DOHH2 (cell line): ENCODE data around the gene MMP15.

Source experiments
- H3F3A ChIP-seq: fragments of 200-600 bp; sonication (generic), shearing (Covaris generic); 2 replicates; pipeline ENCODE4 v1.6.0; 2016; ENCODE audit warnings: antibody characterized with exemption, mild to moderate bottlenecking; ENCODE audit not compliant: control insufficient read depth, insufficient read depth
- H3K27ac ChIP-seq: fragments of 200-600 bp; sonication (generic); 2 replicates; pipeline ENCODE4 v1.5.1; 2014; ENCODE audit warnings: low read depth, mild to moderate bottlenecking, low read length, moderate library complexity
- H3K27me3 ChIP-seq: fragments of 200-600 bp; sonication (generic); 2 replicates; pipeline ENCODE4 v1.6.1; 2014; ENCODE audit warnings: mild to moderate bottlenecking, low read length, mixed read lengths; ENCODE audit not compliant: control insufficient read depth
- H3K36me3 ChIP-seq: fragments of 200-600 bp; sonication (generic); 2 replicates; pipeline ENCODE4 v1.6.1; 2014; ENCODE audit warnings: mild to moderate bottlenecking, low read length, moderate library complexity, mixed read lengths; ENCODE audit not compliant: control insufficient read depth
- H3K4me1 ChIP-seq: fragments of 200-600 bp; sonication (generic); 2 replicates; pipeline ENCODE4 v1.6.1; 2014; ENCODE audit warnings: mild to moderate bottlenecking, low read length, mixed read lengths; ENCODE audit not compliant: control insufficient read depth
- H3K4me2 ChIP-seq: fragments of 200-600 bp; sonication (generic); 2 replicates; pipeline ENCODE4 v1.6.0; 2014; ENCODE audit warnings: mild to moderate bottlenecking, low read length, moderate library complexity
- H3K4me3 ChIP-seq: fragments of 200-600 bp; sonication (generic); 2 replicates; pipeline ENCODE4 v1.5.1; 2014; ENCODE audit warnings: mild to moderate bottlenecking, low read length, mixed read lengths
- H3K79me2 ChIP-seq: fragments of 200-600 bp; sonication (generic); 2 replicates; pipeline ENCODE4 v1.6.1; 2014; ENCODE audit warnings: mild to moderate bottlenecking, low read length, mixed read lengths; ENCODE audit not compliant: control insufficient read depth
- H3K9me2 ChIP-seq: fragments of 200-600 bp; sonication (generic); replicated peaks from 2 replicates; pipeline ENCODE4 v1.6.1; 2014; ENCODE audit warnings: mild to moderate bottlenecking, low read length, mixed read lengths; ENCODE audit not compliant: control insufficient read depth
- H3K9me3 ChIP-seq: fragments of 200-600 bp; sonication (generic); 2 replicates; pipeline ENCODE4 v1.6.1; 2014; ENCODE audit warnings: antibody characterized with exemption, low read length, mixed read lengths; ENCODE audit not compliant: control insufficient read depth, insufficient read depth
- H4K20me1 ChIP-seq: fragments of 200-600 bp; sonication (generic); 2 replicates; pipeline ENCODE4 v1.6.0; 2014; ENCODE audit warnings: low read depth, mild to moderate bottlenecking, antibody characterized with exemption, low read length, moderate library complexity; ENCODE audit not compliant: control insufficient read depth, insufficient read depth
- CTCF ChIP-seq: fragments of 200-600 bp; sonication (generic); IDR thresholded peaks from one replicate; pipeline ENCODE4 v1.5.1; 2014; ENCODE audit warnings: antibody characterized with exemption, mild to moderate bottlenecking, low read depth, low read length; ENCODE audit not compliant: poor library complexity, severe bottlenecking
- EZH2phosphoT487 ChIP-seq: fragments of 200-600 bp; sonication (generic); IDR thresholded peaks from 2 replicates; pipeline ENCODE4 v1.6.1; 2017; ENCODE audit warnings: borderline replicate concordance, mild to moderate bottlenecking, antibody characterized with exemption, low read length, moderate library complexity, mixed read lengths

Gene MMP15

GRCh38 chr16:58013201-58013956 is 12.2 kb upstream of the MMP15 start:
- Histone ChIP-seq H4K20me1 (no peaks in the 10 kb centered on the region), H3K4me3 (no peak overlapping the region), H3F3A (no peaks in the 10 kb centered on the region)

GRCh38 chr16:58016840-58017446 is 8.6 kb upstream of the MMP15 start:
- H3K36me3 ChIP-seq: peaks cover 11% of the 10 kb centered on the region; the same call in 1 of the 2 replicates
- H3K9me2 ChIP-seq: no peaks in the 10 kb centered on the region

More at GRCh38 chr16:58013201-58013956, 12.2 kb upstream of the MMP15 start:
- Histone ChIP-seq H3K79me2 (no peaks in the 10 kb centered on the region), H3K36me3 (peaks cover 33% of the 10 kb centered on the region), H3K27me3 (no peaks in the 10 kb centered on the region), H3K9me3 (no peaks in the 10 kb centered on the region), H3K27ac (no peak overlapping the region), H3K4me2 (no peak overlapping the region), H3K9me2 (no peaks in the 10 kb centered on the region), H3K4me1 (no peaks in the 10 kb centered on the region)
- TF ChIP-seq CTCF: no peak
- no peak for TF ChIP-seq EZH2phosphoT487

GRCh38 chr16:58018803-58019202 is 6.8 kb upstream of the MMP15 start:
- Histone ChIP-seq H3K27me3 (no peaks in the 10 kb centered on the region), H3K4me3 (no peak overlapping the region), H3K27ac (no peak overlapping the region), H3K9me3 (no peaks in the 10 kb centered on the region), H3K4me1 (peaks cover 15% of the 10 kb centered on the region), H3K4me2 (no peak overlapping the region), H3K79me2 (no peaks in the 10 kb centered on the region), H3F3A (peaks cover 6% of the 10 kb centered on the region; the same call in 1 of the 2 replicates), H4K20me1 (no peaks in the 10 kb centered on the region), H3K36me3 (no peaks in the 10 kb centered on the region), H3K9me2 (no peaks in the 10 kb centered on the region)
- no peak for TF ChIP-seq EZH2phosphoT487
- TF ChIP-seq CTCF: no peak

More at GRCh38 chr16:58016840-58017446, 8.6 kb upstream of the MMP15 start:
- H3K27ac ChIP-seq: no peak overlapping the region
- peaks cover 6% of the 10 kb centered on the region; the same call in 1 of the 2 replicates for H3F3A ChIP-seq
- peaks cover 15% of the 10 kb centered on the region for H3K4me1 ChIP-seq
- H3K4me2 ChIP-seq: no peak overlapping the region
- H3K79me2 ChIP-seq: no peaks in the 10 kb centered on the region
- H3K9me3 ChIP-seq: no peaks in the 10 kb centered on the region
- no peak overlapping the region for H3K4me3 ChIP-seq
- no peaks in the 10 kb centered on the region for H4K20me1 ChIP-seq
- H3K27me3 ChIP-seq: no peaks in the 10 kb centered on the region
- TF ChIP-seq EZH2phosphoT487: no peak
- no peak for TF ChIP-seq CTCF
